WTC11 (cell line): Measurements from ENCODE around the gene GRIA4.
"Not testable (repeated sequence)": the region's sequence is repeated elsewhere in the genome, so short reads cannot be mapped to it uniquely, and the experiment has no call there.

Source experiments
- CTCF ChIP-seq: fragments of 200-600 bp; IDR thresholded peaks from 2 replicates; pipeline ENCODE4 v1.8.0; 2022; ENCODE audit warnings: antibody characterized with exemption
- FOXK1 ChIP-seq: sonication (generic); formaldehyde crosslinking; IDR thresholded peaks from 2 replicates; pipeline ENCODE4 v1.8.0; 2022; ENCODE audit warnings: mild to moderate bottlenecking, moderate library complexity, missing genetic modification reagents
- NR2C2 ChIP-seq: sonication (generic); formaldehyde crosslinking; IDR thresholded peaks from 2 replicates; pipeline ENCODE4 v1.8.0; 2022; ENCODE audit warnings: mild to moderate bottlenecking, missing genetic modification reagents
- PRDM15 ChIP-seq: sonication (generic); formaldehyde crosslinking; IDR thresholded peaks from 2 replicates; pipeline ENCODE4 v1.8.0; 2022; ENCODE audit warnings: missing genetic modification reagents
- USF2 ChIP-seq: sonication (generic); formaldehyde crosslinking; IDR thresholded peaks from 2 replicates; pipeline ENCODE4 v1.8.1; 2023; ENCODE audit warnings: mild to moderate bottlenecking, missing genetic modification reagents, moderate library complexity
- ZBTB43 ChIP-seq: sonication (generic); formaldehyde crosslinking; IDR thresholded peaks from 2 replicates; pipeline ENCODE4 v1.8.1; 2023; ENCODE audit warnings: mild to moderate bottlenecking, missing genetic modification reagents
- ZMAT4 ChIP-seq: fragments of 250-450 bp; sonication (Bioruptor Pico); IDR thresholded peaks from 2 replicates; pipeline ENCODE4 v1.9.0; 2021; ENCODE audit warnings: mild to moderate bottlenecking

- not testable (repeated sequence) for TF ChIP-seq USF2 (CRISPR knock-in tag); FOXK1 (CRISPR knock-in tag); CTCF; PRDM15 (CRISPR knock-in tag); NR2C2 (CRISPR knock-in tag); ZMAT4 (CRISPR knock-in tag); ZBTB43
Measured at GRCh38 chr11:106003094-106003493, 393.2 kb downstream of the GRIA4 start.
